Measurements from ENCODE around the gene MAP3K5. TPM values are rescaled to one million over a fixed set of nuclear protein-coding genes. Genes with fewer than 3 reads are reported as not detected.
"Not testable (repeated sequence)": the region's sequence is repeated elsewhere in the genome, so short reads cannot be mapped to it uniquely, and the experiment has no call there.

Gene MAP3K5
- total RNA-seq, 1 donor from 2014 or later, result 6.1 TPM

DNA sequence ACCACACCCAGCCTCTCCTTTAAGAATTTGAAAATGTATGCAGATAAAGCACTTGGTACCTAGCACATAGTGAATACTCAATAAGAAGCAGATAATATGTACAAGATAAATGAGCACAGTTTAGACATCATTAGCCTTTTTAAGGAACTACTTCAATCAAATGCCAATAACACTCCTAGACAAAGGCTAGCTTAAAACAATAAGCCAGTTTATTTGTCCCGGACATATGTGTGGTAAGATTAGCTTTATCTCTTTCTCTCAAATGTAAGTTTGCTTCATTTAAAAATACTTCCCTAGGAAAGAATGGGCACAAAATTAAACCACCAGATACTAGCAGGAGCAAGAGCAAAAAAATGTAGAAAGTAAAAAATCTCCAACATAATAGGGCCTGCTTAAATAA lies 73.8 kb downstream of the MAP3K5 start:
- intact Hi-C loops (cut with micrococcal nuclease), result no loop called here
- no peaks in the 10 kb centered on the region for H3K27me3 Mint-ChIP-seq (ENCODE audit: low read depth)
- H3K27ac Mint-ChIP-seq, result no peak overlapping the region
- H3K4me3 Mint-ChIP-seq (ENCODE audit: low read depth), result no peak overlapping the region
- peaks cover 26% of the 10 kb centered on the region for H3K36me3 Mint-ChIP-seq (ENCODE audit: low read depth)
- peaks cover 7% of the 10 kb centered on the region for H3K9me3 Mint-ChIP-seq
- peaks cover 29% of the 10 kb centered on the region for H3K4me1 Mint-ChIP-seq (ENCODE audit: low read depth)
- no peak for DNase-seq (ENCODE audit: low spot score)

- no peak overlapping the region for H3K4me3 Mint-ChIP-seq (ENCODE audit: low read depth)
- H3K27me3 Mint-ChIP-seq (ENCODE audit: low read depth), result no peaks in the 10 kb centered on the region
- intact Hi-C loops (cut with micrococcal nuclease), result no loop called here
- H3K27ac Mint-ChIP-seq, result no peak overlapping the region
- H3K4me1 Mint-ChIP-seq (ENCODE audit: low read depth), result peaks cover 30% of the 10 kb centered on the region
- no peak for DNase-seq (ENCODE audit: low spot score)
- H3K9me3 Mint-ChIP-seq, result peaks cover 15% of the 10 kb centered on the region
- H3K36me3 Mint-ChIP-seq (ENCODE audit: low read depth), result peaks cover 33% of the 10 kb centered on the region
Measured at GRCh38 chr6:136717716-136717990, 74.6 kb downstream of the MAP3K5 start.

DNA sequence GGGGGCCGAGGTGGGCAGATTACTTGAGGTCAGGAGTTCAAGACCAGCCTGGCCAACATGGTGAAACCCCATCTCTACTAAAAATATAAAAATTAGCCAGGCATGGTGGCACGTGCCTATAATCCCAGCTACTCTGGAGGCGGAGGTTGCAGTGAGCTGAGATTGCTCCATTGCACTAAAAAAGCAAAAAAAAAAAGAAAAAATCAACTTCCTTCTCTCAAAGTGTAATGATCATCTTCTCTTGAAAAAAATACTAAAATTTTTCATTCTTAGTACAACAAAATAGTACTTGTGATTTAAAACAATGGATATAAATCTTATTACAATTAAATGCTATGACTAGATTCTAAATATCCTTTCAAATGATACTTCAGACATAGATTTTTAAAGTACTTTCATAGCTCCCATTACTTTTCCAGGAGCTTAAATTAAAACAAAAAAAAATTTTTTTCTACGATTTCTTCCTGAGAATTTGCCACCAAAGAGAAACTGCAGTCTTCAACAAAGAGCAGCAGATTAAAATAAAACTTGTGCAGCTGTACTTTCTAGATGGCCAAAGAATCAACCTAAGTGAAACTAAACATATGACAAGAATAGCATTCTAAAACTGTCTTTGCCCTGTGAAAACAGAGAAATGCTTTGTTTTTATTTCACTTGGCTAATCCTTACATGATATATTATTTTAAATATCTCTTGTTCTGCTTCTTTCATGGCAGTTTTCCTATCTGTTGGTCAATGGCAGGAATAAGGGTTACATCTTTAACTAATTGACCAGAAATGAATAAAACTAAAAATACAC lies 75.2 kb downstream of the MAP3K5 start:
- no peak for DNase-seq (ENCODE audit: low spot score)
- intact Hi-C loops (cut with micrococcal nuclease), result no loop called here
- H3K36me3 Mint-ChIP-seq (ENCODE audit: low read depth), result peaks cover 36% of the 10 kb centered on the region
- H3K27ac Mint-ChIP-seq, result no peak overlapping the region
- H3K27me3 Mint-ChIP-seq (ENCODE audit: low read depth), result no peaks in the 10 kb centered on the region
- H3K4me3 Mint-ChIP-seq (ENCODE audit: low read depth), result no peak overlapping the region
- peaks cover 30% of the 10 kb centered on the region for H3K4me1 Mint-ChIP-seq (ENCODE audit: low read depth)
- H3K9me3 Mint-ChIP-seq, result peaks cover 18% of the 10 kb centered on the region

DNA sequence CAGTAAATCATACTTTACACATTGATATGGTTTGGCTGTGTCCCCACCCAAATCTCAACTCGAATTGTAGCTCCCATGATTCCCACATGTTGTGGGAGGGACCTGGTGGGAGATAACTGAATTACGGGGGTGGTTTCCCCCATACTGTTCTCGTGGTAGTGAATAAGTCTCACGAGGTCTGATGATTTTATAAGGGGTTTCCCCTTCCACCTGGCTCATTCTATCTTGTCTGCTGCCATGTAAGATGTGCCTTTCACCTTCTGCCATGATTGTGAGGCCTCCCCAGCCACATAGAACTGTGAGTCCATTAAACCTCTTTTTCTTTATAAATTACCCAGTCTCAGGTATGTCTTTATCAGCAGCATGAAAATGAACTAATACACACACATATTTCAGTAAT lies 79.6 kb downstream of the MAP3K5 start:
- Mint-ChIP-seq H3K36me3 (ENCODE audit: low read depth) (peaks cover 25% of the 10 kb centered on the region), H3K9me3 (peaks cover 13% of the 10 kb centered on the region)
- H3K27ac Mint-ChIP-seq; H3K27me3 Mint-ChIP-seq (ENCODE audit: low read depth); H3K4me1 Mint-ChIP-seq (ENCODE audit: low read depth); H3K4me3 Mint-ChIP-seq (ENCODE audit: low read depth); DNase-seq (ENCODE audit: low spot score); intact Hi-C loops (cut with micrococcal nuclease): not testable (repeated sequence)

DNA sequence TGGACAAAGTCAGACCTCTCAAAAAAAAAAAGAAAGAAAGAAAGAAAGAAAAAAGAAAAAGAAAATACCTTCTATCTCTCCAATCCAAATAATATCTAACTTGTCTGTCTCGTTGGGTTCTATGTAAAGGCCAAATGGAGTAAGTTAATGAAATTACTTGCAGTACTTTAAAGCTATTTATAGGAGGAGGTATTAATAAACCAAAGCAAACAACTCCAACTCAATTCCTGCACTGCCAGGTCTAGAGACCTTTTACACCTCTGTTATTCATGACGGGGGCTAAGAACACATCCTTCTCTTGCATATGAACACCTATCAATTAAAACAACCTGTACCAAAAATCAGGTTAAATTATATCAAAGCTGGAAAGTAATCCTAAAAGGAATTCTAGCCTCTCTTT lies 80.6 kb downstream of the MAP3K5 start:
- Mint-ChIP-seq H3K9me3 (peaks cover 13% of the 10 kb centered on the region), H3K27ac (no peak overlapping the region), H3K27me3 (ENCODE audit: low read depth) (no peaks in the 10 kb centered on the region), H3K36me3 (ENCODE audit: low read depth) (peaks cover 25% of the 10 kb centered on the region), H3K4me1 (ENCODE audit: low read depth) (peaks cover 7% of the 10 kb centered on the region), H3K4me3 (ENCODE audit: low read depth) (no peak overlapping the region)
- DNase-seq (ENCODE audit: low spot score), result no peak
- intact Hi-C loops (cut with micrococcal nuclease), result no loop called here

- no peak for DNase-seq (ENCODE audit: low spot score)
- H3K27ac Mint-ChIP-seq, result no peak overlapping the region
- peaks cover 3% of the 10 kb centered on the region for H3K4me1 Mint-ChIP-seq (ENCODE audit: low read depth)
- peaks cover 19% of the 10 kb centered on the region for H3K36me3 Mint-ChIP-seq (ENCODE audit: low read depth)
- peaks cover 13% of the 10 kb centered on the region for H3K9me3 Mint-ChIP-seq
- no peaks in the 10 kb centered on the region for H3K27me3 Mint-ChIP-seq (ENCODE audit: low read depth)
- no peak overlapping the region for H3K4me3 Mint-ChIP-seq (ENCODE audit: low read depth)
- intact Hi-C loops (cut with micrococcal nuclease), result no loop called here
Measured at GRCh38 chr6:136710877-136711552, 81.3 kb downstream of the MAP3K5 start.

GRCh38 chr6:136709429-136709828 lies 82.8 kb downstream of the MAP3K5 start:
- H3K9me3 Mint-ChIP-seq, result peaks cover 13% of the 10 kb centered on the region
- intact Hi-C loops (cut with micrococcal nuclease), result no loop called here
- peaks cover 3% of the 10 kb centered on the region for H3K4me1 Mint-ChIP-seq (ENCODE audit: low read depth)
- H3K27ac Mint-ChIP-seq, result no peak overlapping the region
- H3K4me3 Mint-ChIP-seq (ENCODE audit: low read depth), result no peak overlapping the region
- peaks cover 12% of the 10 kb centered on the region for H3K36me3 Mint-ChIP-seq (ENCODE audit: low read depth)
- DNase-seq (ENCODE audit: low spot score), result no peak
- H3K27me3 Mint-ChIP-seq (ENCODE audit: low read depth), result no peaks in the 10 kb centered on the region

GRCh38 chr6:136706430-136706829 lies 85.8 kb downstream of the MAP3K5 start:
- Mint-ChIP-seq H3K27ac (no peak overlapping the region), H3K9me3 (no peaks in the 10 kb centered on the region)
- intact Hi-C loops (cut with micrococcal nuclease), result no loop called here

DNA sequence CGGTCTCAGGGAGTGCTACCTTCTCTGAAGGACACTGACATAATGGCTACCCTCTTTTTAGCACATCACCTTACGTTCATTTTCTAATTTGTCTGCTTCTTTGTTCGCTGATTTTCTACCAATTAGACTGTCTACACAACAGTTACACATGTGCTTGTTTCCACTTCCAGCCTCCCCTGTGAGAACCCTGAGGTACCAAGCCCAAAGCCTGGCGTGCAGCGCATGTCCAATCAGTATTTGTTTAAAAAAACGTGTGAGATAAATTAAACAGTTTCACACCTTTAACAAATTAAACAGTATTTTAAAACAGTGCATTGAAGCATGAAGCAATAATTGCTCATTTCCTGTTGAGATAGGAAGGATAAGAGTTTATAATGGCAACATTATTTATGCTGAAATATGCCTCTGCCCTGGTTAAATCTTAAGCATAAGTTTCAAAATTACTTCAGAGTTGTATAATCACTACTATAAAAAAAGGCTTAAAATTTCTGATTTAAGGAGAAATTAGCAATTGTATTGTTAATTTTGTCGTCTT lies 88.9 kb downstream of the MAP3K5 start:
- Mint-ChIP-seq H3K27ac (no peak overlapping the region), H3K27me3 (ENCODE audit: low read depth) (no peaks in the 10 kb centered on the region), H3K4me3 (ENCODE audit: low read depth) (no peak overlapping the region), H3K4me1 (ENCODE audit: low read depth) (peaks cover 20% of the 10 kb centered on the region), H3K9me3 (no peaks in the 10 kb centered on the region), H3K36me3 (ENCODE audit: low read depth) (peaks cover 6% of the 10 kb centered on the region)
- intact Hi-C loops (cut with micrococcal nuclease), result loop anchor here (5.0 kb wide), 2 partner anchors 49 to 89 kb away; partner anchors contain the start of gene MAP3K5
- DNase-seq (ENCODE audit: low spot score), result no peak

More at GRCh38 chr6:136706430-136706829, 85.8 kb downstream of the MAP3K5 start:
- no peaks in the 10 kb centered on the region for H3K27me3 Mint-ChIP-seq (ENCODE audit: low read depth)
- H3K36me3 Mint-ChIP-seq (ENCODE audit: low read depth), result peaks cover 5% of the 10 kb centered on the region
- H3K4me1 Mint-ChIP-seq (ENCODE audit: low read depth), result peaks cover 4% of the 10 kb centered on the region
- H3K4me3 Mint-ChIP-seq (ENCODE audit: low read depth), result no peak overlapping the region
- DNase-seq (ENCODE audit: low spot score), result no peak

- Mint-ChIP-seq H3K27me3 (ENCODE audit: low read depth) (no peaks in the 10 kb centered on the region), H3K9me3 (no peaks in the 10 kb centered on the region), H3K36me3 (ENCODE audit: low read depth) (peaks cover 15% of the 10 kb centered on the region), H3K27ac (no peak overlapping the region), H3K4me3 (ENCODE audit: low read depth) (no peak overlapping the region), H3K4me1 (ENCODE audit: low read depth) (peaks cover 20% of the 10 kb centered on the region)
- intact Hi-C loops (cut with micrococcal nuclease), result loop anchor here (5.0 kb wide), 2 partner anchors 51 to 91 kb away; partner anchors contain the start of gene MAP3K5
- no peak for DNase-seq (ENCODE audit: low spot score)
Measured at GRCh38 chr6:136701045-136701444, 91.2 kb downstream of the MAP3K5 start.

DNA sequence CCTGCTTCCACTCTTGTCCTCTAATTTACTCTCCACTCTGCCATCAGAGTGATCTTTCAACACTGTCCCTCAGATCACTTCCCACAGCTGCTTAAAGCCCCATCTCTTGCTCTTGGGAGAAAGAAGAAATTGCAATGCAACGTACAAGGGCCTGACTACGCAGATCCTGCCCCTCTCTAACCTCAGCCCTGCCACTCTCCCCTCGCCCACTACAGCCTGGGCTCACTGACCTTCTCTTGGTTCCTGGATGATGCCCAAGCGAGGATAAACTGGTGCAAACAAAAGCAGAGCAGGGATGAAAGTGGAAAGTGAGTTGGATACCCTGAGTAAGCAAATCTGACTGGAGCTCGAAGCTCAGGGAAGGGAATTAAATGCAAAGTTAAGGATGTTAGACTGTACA lies 92.9 kb downstream of the MAP3K5 start:
- intact Hi-C loops (cut with micrococcal nuclease), result no loop called here
- H3K4me3 Mint-ChIP-seq (ENCODE audit: low read depth), result no peak overlapping the region
- H3K27me3 Mint-ChIP-seq (ENCODE audit: low read depth), result no peaks in the 10 kb centered on the region
- peaks cover 20% of the 10 kb centered on the region for H3K4me1 Mint-ChIP-seq (ENCODE audit: low read depth)
- H3K36me3 Mint-ChIP-seq (ENCODE audit: low read depth), result peaks cover 21% of the 10 kb centered on the region
- no peak for DNase-seq (ENCODE audit: low spot score)
- H3K9me3 Mint-ChIP-seq, result no peaks in the 10 kb centered on the region
- no peak overlapping the region for H3K27ac Mint-ChIP-seq

- peaks cover 19% of the 10 kb centered on the region for H3K36me3 Mint-ChIP-seq (ENCODE audit: low read depth)
Measured at GRCh38 chr6:136696783-136697364, 95.4 kb downstream of the MAP3K5 start.

GRCh38 chr6:136696238-136696637 lies 96.0 kb downstream of the MAP3K5 start:
- no peaks in the 10 kb centered on the region for H3K9me3 Mint-ChIP-seq
- DNase-seq (ENCODE audit: low spot score), result no peak
- H3K4me3 Mint-ChIP-seq (ENCODE audit: low read depth), result no peak overlapping the region
- no peak overlapping the region for H3K27ac Mint-ChIP-seq
- H3K27me3 Mint-ChIP-seq (ENCODE audit: low read depth), result no peaks in the 10 kb centered on the region
- H3K36me3 Mint-ChIP-seq (ENCODE audit: low read depth), result peaks cover 19% of the 10 kb centered on the region
- intact Hi-C loops (cut with micrococcal nuclease), result no loop called here
- H3K4me1 Mint-ChIP-seq (ENCODE audit: low read depth), result peaks cover 14% of the 10 kb centered on the region

More at GRCh38 chr6:136696783-136697364, 95.4 kb downstream of the MAP3K5 start:
- Mint-ChIP-seq H3K27ac (no peak overlapping the region), H3K4me1 (ENCODE audit: low read depth) (peaks cover 16% of the 10 kb centered on the region), H3K27me3 (ENCODE audit: low read depth) (no peaks in the 10 kb centered on the region), H3K9me3 (no peaks in the 10 kb centered on the region), H3K4me3 (ENCODE audit: low read depth) (no peak overlapping the region)
- intact Hi-C loops (cut with micrococcal nuclease), result no loop called here
- DNase-seq (ENCODE audit: low spot score), result no peak
